ENCODE results near the gene CCAR1.
A peak's percentile ranks its signal among the peaks of the same experiment; 100 is the strongest.
"Not testable (repeated sequence)": the region's sequence is repeated elsewhere in the genome, so short reads cannot be mapped to it uniquely, and the experiment has no call there.

The CCAR1 gene

DNA sequence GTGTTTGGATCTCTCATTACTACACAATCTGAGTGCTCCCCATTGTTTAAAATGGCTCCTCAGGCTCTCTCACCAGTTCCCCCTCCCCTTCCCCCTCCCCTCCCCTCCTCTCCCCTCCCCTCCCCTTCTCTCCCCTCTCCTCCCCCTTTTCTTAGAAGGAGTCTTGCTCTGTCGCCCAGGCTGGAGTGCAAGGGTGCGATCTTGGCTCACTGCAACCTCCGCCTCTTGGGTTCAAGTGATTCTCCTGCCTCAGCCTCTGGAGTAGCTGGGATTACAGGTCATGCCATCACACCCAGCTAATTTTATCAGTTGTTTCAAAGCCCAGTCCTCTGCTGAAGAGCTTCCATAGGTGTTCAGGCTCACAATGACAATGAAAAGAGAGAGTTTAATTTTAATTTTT lies 3.6 kb upstream of the CCAR1 start:
- no peak overlapping the region for H3K4me3 ChIP-seq (ENCODE audit: low read depth, low read length)
- TF ChIP-seq, protein P1, sequence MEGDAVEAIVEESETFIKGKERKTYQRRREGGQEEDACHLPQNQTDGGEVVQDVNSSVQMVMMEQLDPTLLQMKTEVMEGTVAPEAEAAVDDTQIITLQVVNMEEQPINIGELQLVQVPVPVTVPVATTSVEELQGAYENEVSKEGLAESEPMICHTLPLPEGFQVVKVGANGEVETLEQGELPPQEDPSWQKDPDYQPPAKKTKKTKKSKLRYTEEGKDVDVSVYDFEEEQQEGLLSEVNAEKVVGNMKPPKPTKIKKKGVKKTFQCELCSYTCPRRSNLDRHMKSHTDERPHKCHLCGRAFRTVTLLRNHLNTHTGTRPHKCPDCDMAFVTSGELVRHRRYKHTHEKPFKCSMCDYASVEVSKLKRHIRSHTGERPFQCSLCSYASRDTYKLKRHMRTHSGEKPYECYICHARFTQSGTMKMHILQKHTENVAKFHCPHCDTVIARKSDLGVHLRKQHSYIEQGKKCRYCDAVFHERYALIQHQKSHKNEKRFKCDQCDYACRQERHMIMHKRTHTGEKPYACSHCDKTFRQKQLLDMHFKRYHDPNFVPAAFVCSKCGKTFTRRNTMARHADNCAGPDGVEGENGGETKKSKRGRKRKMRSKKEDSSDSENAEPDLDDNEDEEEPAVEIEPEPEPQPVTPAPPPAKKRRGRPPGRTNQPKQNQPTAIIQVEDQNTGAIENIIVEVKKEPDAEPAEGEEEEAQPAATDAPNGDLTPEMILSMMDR (IDR thresholded peaks at IDR 0.05; ENCODE audit: low read depth, low read length) = no peak

DNA sequence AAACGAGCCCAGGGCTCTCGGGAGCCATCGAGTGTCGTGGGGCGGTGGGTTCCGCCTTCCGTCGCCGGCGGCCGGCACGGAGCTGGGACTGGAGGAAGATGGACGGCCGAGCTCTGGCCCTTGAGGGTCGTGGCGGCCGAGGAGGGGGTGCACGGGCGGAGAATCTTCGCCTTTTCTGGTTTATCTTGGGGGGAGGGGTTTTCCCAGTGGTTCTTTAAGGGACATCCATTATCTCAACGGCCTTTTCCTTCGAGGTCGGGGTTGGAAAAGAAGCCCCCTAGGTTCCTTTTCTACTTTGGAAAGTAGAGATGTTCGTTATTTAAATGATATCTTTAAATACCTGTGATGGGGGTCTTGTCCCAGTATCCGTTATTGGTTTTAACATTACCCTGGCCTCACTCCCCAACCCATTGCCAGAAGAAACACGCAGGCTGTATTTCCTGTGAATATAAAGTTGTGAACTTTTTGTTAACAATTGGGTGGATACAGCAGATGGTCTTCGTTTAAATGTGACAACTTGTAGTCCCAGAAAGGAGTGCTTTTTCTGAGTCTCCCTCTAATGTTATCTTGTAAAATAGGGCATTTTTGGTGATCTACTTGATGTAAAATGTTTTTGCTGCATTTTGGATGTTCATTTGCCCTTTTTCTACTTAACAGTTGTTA lies 765 bp downstream of the CCAR1 start:
- TF ChIP-seq, protein P1 (IDR thresholded peaks at IDR 0.05; ENCODE audit: low read depth, low read length) = no peak
- peak overlapping the region; percentile 89 for H3K4me3 ChIP-seq (ENCODE audit: low read depth, low read length)

DNA sequence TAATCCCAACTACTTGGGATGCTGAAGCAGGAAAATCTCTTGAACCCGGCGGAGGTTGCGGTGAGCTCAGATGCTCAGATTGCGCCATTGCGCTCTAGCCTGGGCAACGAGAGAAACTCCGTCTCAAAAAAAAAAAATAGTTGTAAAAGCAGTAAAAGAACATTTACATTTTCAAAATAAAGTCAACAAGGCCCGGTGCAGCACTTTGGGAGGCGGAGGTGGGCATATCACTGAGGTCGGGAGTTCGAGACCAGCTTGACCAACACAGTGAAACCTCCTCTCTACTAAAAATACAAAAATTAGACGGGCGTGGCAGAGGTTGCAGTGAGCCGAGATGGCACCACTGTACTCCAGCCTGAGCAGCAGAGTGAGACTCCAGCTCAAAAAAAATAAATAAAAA lies 4.0 kb downstream of the CCAR1 start:
- TF ChIP-seq, protein P1 (IDR thresholded peaks at IDR 0.05; ENCODE audit: low read depth, low read length) = no peak
- no peak overlapping the region for H3K4me3 ChIP-seq (ENCODE audit: low read depth, low read length)

DNA sequence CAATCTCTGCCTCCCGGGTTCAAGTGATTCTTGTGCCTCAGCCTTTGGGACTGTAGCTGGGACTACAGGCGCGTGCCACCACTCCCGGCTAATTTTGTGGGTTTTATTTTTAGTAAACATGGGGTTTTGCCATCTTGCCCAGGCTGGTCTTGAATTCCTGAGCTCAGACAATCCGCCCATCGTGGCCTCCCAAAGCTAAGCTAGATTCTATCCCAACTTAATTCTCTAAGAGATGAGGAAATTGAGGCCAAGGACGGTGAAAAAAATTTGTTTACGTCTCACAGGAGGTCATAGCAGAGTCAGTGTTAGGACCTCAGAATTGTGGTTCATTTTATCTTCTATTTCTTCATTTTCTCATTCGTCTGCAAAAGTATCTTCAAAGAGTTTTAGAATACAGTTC lies 6.1 kb downstream of the CCAR1 start:
- TF ChIP-seq, protein P1 (IDR thresholded peaks at IDR 0.05; ENCODE audit: low read depth, low read length) = no peak
- no peak overlapping the region for H3K4me3 ChIP-seq (ENCODE audit: low read depth, low read length)

GRCh38 chr10:68732651-68733050 lies 11.6 kb downstream of the CCAR1 start:
- TF ChIP-seq, protein P1 (IDR thresholded peaks at IDR 0.05; ENCODE audit: low read depth, low read length) = no peak
- H3K4me3 ChIP-seq (ENCODE audit: low read depth, low read length) = no peak overlapping the region

DNA sequence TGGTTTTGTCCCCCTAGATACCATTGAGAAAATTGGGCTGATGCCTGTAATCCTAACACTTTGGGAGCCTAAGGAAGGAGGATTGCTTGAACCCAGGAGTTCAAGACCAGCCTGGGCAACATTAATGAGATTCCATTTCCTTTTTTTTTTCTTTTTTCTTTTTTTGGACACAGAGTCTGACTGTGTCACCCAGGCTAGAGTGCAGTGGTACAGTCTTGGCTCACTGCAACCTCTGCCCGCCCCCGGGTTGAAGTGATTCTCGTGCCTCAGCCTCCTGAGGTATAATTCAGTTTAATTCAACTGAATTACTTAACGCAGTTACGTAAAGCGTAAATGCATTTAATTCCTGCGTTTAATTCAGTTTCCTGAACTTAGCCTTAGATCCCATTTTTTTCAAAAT lies 13.3 kb downstream of the CCAR1 start:
- TF ChIP-seq, protein P1 (IDR thresholded peaks at IDR 0.05; ENCODE audit: low read depth, low read length) = no peak
- H3K4me3 ChIP-seq (ENCODE audit: low read depth, low read length) = no peak overlapping the region

- H3K4me3 ChIP-seq (ENCODE audit: low read depth, low read length) = no peak overlapping the region
- TF ChIP-seq, protein P1 (IDR thresholded peaks at IDR 0.05; ENCODE audit: low read depth, low read length) = no peak
Observed at GRCh38 chr10:68735119-68735518, 14.1 kb downstream of the CCAR1 start.

- not testable (repeated sequence) for H3K4me3 ChIP-seq (ENCODE audit: low read depth, low read length)
Observed at GRCh38 chr10:68735739-68736138, 14.7 kb downstream of the CCAR1 start.

- H3K4me3 ChIP-seq (ENCODE audit: low read depth, low read length) = not testable (repeated sequence)
Observed at GRCh38 chr10:68740676-68741075, 19.6 kb downstream of the CCAR1 start.

All from WI38 (cell line).